Subcutaneous adipose tissue (tissue), 4 donors: Measurements from ENCODE around the gene IAH1. TPM values are rescaled to one million over a fixed set of nuclear protein-coding genes. Genes with fewer than 3 reads are reported as not detected.

ENCODE experiments used
- CTCF ChIP-seq: fragments of 450-650 bp; IDR thresholded peaks from one replicate; pipeline ENCODE4 v1.5.1; 2016; ENCODE audit warnings: low read depth, mild to moderate bottlenecking, control low read depth, antibody characterized with exemption, moderate library complexity
- total RNA-seq, 4 donors: library from RNA; depleted of rRNA; stranded (reverse); fragments of >200 nt; gene quantifications; one replicate each; pipeline ENCODE4 v1.1.0, GENCODE V29; 2016

IAH1 gene
- total RNA-seq, 4 donors from 2014 or later = 54.6 to 91.0 (median 67.4) TPM

GRCh38 chr2:9462886-9463697 is 11.3 kb upstream of the IAH1 start:
- TF ChIP-seq CTCF = no peak

- no peak for TF ChIP-seq CTCF
These were observed 10.7 kb upstream of the IAH1 start for GRCh38 chr2:9463698-9464034.

- no peak for TF ChIP-seq CTCF
These were observed 9.2 kb upstream of the IAH1 start for GRCh38 chr2:9465170-9465569.

GRCh38 chr2:9466147-9466683 is 8.1 kb upstream of the IAH1 start:
- TF ChIP-seq CTCF = no peak

- no peak for TF ChIP-seq CTCF
These were observed 6.7 kb upstream of the IAH1 start for GRCh38 chr2:9467687-9468086.

- no peak for TF ChIP-seq CTCF
These were observed 3.1 kb upstream of the IAH1 start for GRCh38 chr2:9471206-9471605.

- TF ChIP-seq CTCF = no peak
These were observed 1.8 kb upstream of the IAH1 start for GRCh38 chr2:9472511-9472910.
